ENCODE data around the gene ABTB1.
"Not testable (repeated sequence)": the region's sequence is repeated elsewhere in the genome, so short reads cannot be mapped to it uniquely, and the experiment has no call there.

Gene ABTB1

GRCh38 chr3:127675651-127676391 is 3.1 kb downstream of the ABTB1 start:
- Histone ChIP-seq H3K4me3 (ENCODE audit: low read length) (no peak overlapping the region), H3K36me3 (ENCODE audit: control insufficient read depth, low read depth, low read length) (no peaks in the 10 kb centered on the region), H3K27ac (ENCODE audit: low read length) (no peak overlapping the region), H3K27me3 (ENCODE audit: control insufficient read depth, insufficient read depth, low read length) (peaks cover 7% of the 10 kb centered on the region), H3K4me1 (ENCODE audit: control insufficient read depth, low read depth, low read length) (no peaks in the 10 kb centered on the region), H3K9me3 (ENCODE audit: control insufficient read depth, low read depth, low read length) (no peaks in the 10 kb centered on the region), H3K9ac (ENCODE audit: low read length) (no peak overlapping the region)

GRCh38 chr3:127676456-127676855 is 3.7 kb downstream of the ABTB1 start:
- no peak overlapping the region for H3K9ac ChIP-seq (ENCODE audit: low read length)
- no peak overlapping the region for H3K4me3 ChIP-seq (ENCODE audit: low read length)
- H3K36me3 ChIP-seq (ENCODE audit: control insufficient read depth, low read depth, low read length): no peaks in the 10 kb centered on the region
- no peak overlapping the region for H3K27ac ChIP-seq (ENCODE audit: low read length)
- no peaks in the 10 kb centered on the region for H3K9me3 ChIP-seq (ENCODE audit: control insufficient read depth, low read depth, low read length)
- H3K4me1 ChIP-seq (ENCODE audit: control insufficient read depth, low read depth, low read length): no peaks in the 10 kb centered on the region
- H3K27me3 ChIP-seq (ENCODE audit: control insufficient read depth, insufficient read depth, low read length): peaks cover 7% of the 10 kb centered on the region

- H3K9ac ChIP-seq (ENCODE audit: low read length): no peak overlapping the region
- no peaks in the 10 kb centered on the region for H3K9me3 ChIP-seq (ENCODE audit: control insufficient read depth, low read depth, low read length)
- H3K27me3 ChIP-seq (ENCODE audit: control insufficient read depth, insufficient read depth, low read length): peaks cover 7% of the 10 kb centered on the region
- H3K27ac ChIP-seq (ENCODE audit: low read length): no peak overlapping the region
- no peak overlapping the region for H3K4me3 ChIP-seq (ENCODE audit: low read length)
- no peaks in the 10 kb centered on the region for H3K36me3 ChIP-seq (ENCODE audit: control insufficient read depth, low read depth, low read length)
- H3K4me1 ChIP-seq (ENCODE audit: control insufficient read depth, low read depth, low read length): no peaks in the 10 kb centered on the region
Observed at GRCh38 chr3:127676921-127677351, 4.2 kb downstream of the ABTB1 start.

- Histone ChIP-seq H3K9ac (ENCODE audit: low read length) (no peak overlapping the region), H3K36me3 (ENCODE audit: control insufficient read depth, low read depth, low read length) (no peaks in the 10 kb centered on the region), H3K9me3 (ENCODE audit: control insufficient read depth, low read depth, low read length) (no peaks in the 10 kb centered on the region), H3K4me3 (ENCODE audit: low read length) (no peak overlapping the region), H3K4me1 (ENCODE audit: control insufficient read depth, low read depth, low read length) (no peaks in the 10 kb centered on the region), H3K27me3 (ENCODE audit: control insufficient read depth, insufficient read depth, low read length) (peaks cover 7% of the 10 kb centered on the region), H3K27ac (ENCODE audit: low read length) (no peak overlapping the region)
Observed at GRCh38 chr3:127677541-127678314, 5.0 kb downstream of the ABTB1 start.

- peaks cover 7% of the 10 kb centered on the region for H3K27me3 ChIP-seq (ENCODE audit: control insufficient read depth, insufficient read depth, low read length)
- H3K9me3 ChIP-seq (ENCODE audit: control insufficient read depth, low read depth, low read length): no peaks in the 10 kb centered on the region
- no peak overlapping the region for H3K9ac ChIP-seq (ENCODE audit: low read length)
- no peak overlapping the region for H3K4me3 ChIP-seq (ENCODE audit: low read length)
- H3K27ac ChIP-seq (ENCODE audit: low read length): no peak overlapping the region
- H3K36me3 ChIP-seq (ENCODE audit: control insufficient read depth, low read depth, low read length): no peaks in the 10 kb centered on the region
- no peaks in the 10 kb centered on the region for H3K4me1 ChIP-seq (ENCODE audit: control insufficient read depth, low read depth, low read length)
Observed at GRCh38 chr3:127678315-127678599, 5.5 kb downstream of the ABTB1 start.

DNA sequence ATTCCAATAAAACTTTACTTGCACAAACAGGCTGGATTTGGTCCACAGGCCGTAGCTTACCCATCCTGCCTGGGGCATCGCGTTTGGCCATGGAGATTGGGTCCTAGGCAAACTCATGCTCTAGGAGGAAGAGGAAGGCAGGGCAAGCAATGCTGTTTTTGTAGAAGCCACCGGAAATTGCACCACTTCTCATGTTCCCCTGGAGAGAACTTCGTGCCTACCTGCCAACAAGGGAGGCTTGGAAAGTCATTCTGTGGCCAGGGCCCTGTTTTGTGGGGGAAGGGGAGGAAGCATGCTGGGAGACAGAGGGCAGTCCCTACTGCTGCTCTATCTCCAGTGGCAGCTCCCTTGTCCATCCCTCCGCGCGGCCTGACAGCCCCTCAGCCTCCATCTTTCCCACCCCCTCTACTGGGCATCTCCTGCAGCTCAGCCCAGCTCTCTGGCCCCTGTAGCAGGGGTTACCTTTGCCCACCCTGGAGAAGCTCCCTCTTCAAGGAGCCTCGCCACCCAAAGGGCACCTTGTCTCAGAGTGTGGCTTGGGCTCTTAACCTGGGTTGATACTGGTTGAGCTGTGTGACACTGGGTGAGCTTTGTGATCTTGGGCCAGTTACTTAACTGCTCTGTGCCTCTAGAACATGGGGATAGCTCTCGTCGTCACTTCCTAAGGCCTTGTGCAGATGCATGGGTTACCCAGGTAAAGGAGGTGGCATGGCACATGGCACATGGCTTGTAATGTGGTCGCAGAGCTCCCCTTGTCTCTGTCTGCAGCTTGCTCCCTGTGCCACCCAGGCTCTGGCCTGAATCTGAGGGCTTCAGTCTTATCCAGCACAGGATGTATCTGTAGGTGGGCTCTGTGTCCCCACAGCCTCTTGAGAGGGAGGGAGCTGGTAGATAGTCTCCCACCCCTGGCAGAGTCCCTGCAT is 6.1 kb downstream of the ABTB1 start:
- Histone ChIP-seq H3K4me1 (ENCODE audit: control insufficient read depth, low read depth, low read length) (no peaks in the 10 kb centered on the region), H3K4me3 (ENCODE audit: low read length) (no peak overlapping the region), H3K9me3 (ENCODE audit: control insufficient read depth, low read depth, low read length) (no peaks in the 10 kb centered on the region), H3K36me3 (ENCODE audit: control insufficient read depth, low read depth, low read length) (no peaks in the 10 kb centered on the region), H3K9ac (ENCODE audit: low read length) (no peak overlapping the region), H3K27me3 (ENCODE audit: control insufficient read depth, insufficient read depth, low read length) (peaks cover 3% of the 10 kb centered on the region), H3K27ac (ENCODE audit: low read length) (no peak overlapping the region)

DNA sequence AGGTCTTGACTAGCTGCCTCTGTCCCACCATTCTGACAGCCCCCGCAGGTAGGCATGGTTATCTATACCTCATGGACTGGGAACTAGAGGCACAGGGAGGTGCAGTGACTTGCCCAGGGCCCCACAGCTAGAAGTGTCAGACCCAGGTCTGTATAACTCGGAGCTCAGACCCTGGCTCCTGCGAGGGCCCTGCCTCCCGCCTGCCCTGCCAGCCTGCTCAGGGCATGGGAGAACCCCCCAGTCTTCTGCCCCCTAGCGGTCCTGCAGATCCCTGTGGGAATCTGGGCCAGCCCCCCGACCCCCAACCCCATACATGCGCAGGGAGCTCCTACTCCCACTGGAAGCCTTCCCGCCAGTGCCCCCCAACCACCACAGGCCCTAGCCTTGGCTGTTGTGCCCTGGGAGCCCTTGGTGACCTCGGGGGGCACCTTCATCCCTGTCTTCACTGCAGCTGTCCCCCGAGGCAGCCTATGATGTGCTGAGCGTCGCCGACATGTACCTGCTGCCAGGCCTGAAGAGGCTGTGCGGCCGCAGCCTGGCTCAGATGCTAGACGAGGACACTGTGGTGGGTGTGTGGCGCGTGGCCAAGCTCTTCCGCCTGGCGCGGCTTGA is 6.9 kb downstream of the ABTB1 start:
- no peaks in the 10 kb centered on the region for H3K4me1 ChIP-seq (ENCODE audit: control insufficient read depth, low read depth, low read length)
- no peaks in the 10 kb centered on the region for H3K27me3 ChIP-seq (ENCODE audit: control insufficient read depth, insufficient read depth, low read length)
- H3K36me3 ChIP-seq (ENCODE audit: control insufficient read depth, low read depth, low read length): no peaks in the 10 kb centered on the region
- H3K9ac ChIP-seq (ENCODE audit: low read length): no peak overlapping the region
- H3K27ac ChIP-seq (ENCODE audit: low read length): no peak overlapping the region
- no peaks in the 10 kb centered on the region for H3K9me3 ChIP-seq (ENCODE audit: control insufficient read depth, low read depth, low read length)
- no peak overlapping the region for H3K4me3 ChIP-seq (ENCODE audit: low read length)

GRCh38 chr3:127680146-127680661 is 7.5 kb downstream of the ABTB1 start:
- no peaks in the 10 kb centered on the region for H3K36me3 ChIP-seq (ENCODE audit: control insufficient read depth, low read depth, low read length)
- no peaks in the 10 kb centered on the region for H3K27me3 ChIP-seq (ENCODE audit: control insufficient read depth, insufficient read depth, low read length)
- H3K9me3 ChIP-seq (ENCODE audit: control insufficient read depth, low read depth, low read length): no peaks in the 10 kb centered on the region
- no peak overlapping the region for H3K27ac ChIP-seq (ENCODE audit: low read length)
- H3K4me3 ChIP-seq (ENCODE audit: low read length): no peak overlapping the region
- no peak overlapping the region for H3K9ac ChIP-seq (ENCODE audit: low read length)
- no peaks in the 10 kb centered on the region for H3K4me1 ChIP-seq (ENCODE audit: control insufficient read depth, low read depth, low read length)

- no peaks in the 10 kb centered on the region for H3K4me1 ChIP-seq (ENCODE audit: control insufficient read depth, low read depth, low read length)
- H3K9me3 ChIP-seq (ENCODE audit: control insufficient read depth, low read depth, low read length): no peaks in the 10 kb centered on the region
- no peak overlapping the region for H3K4me3 ChIP-seq (ENCODE audit: low read length)
- H3K27me3 ChIP-seq (ENCODE audit: control insufficient read depth, insufficient read depth, low read length): no peaks in the 10 kb centered on the region
- no peaks in the 10 kb centered on the region for H3K36me3 ChIP-seq (ENCODE audit: control insufficient read depth, low read depth, low read length)
- H3K9ac ChIP-seq (ENCODE audit: low read length): no peak overlapping the region
- no peak overlapping the region for H3K27ac ChIP-seq (ENCODE audit: low read length)
Observed at GRCh38 chr3:127680798-127681221, 8.1 kb downstream of the ABTB1 start.

- H3K9ac ChIP-seq (ENCODE audit: low read length); H3K9me3 ChIP-seq (ENCODE audit: control insufficient read depth, low read depth, low read length); H3K27me3 ChIP-seq (ENCODE audit: control insufficient read depth, insufficient read depth, low read length); H3K4me3 ChIP-seq (ENCODE audit: low read length); H3K27ac ChIP-seq (ENCODE audit: low read length); H3K36me3 ChIP-seq (ENCODE audit: control insufficient read depth, low read depth, low read length); H3K4me1 ChIP-seq (ENCODE audit: control insufficient read depth, low read depth, low read length): not testable (repeated sequence)
Observed at GRCh38 chr3:127682175-127682554, 9.4 kb downstream of the ABTB1 start.

- H3K27me3 ChIP-seq (ENCODE audit: control insufficient read depth, insufficient read depth, low read length): no peaks in the 10 kb centered on the region
- no peaks in the 10 kb centered on the region for H3K4me1 ChIP-seq (ENCODE audit: control insufficient read depth, low read depth, low read length)
- H3K27ac ChIP-seq (ENCODE audit: low read length): no peak overlapping the region
- no peaks in the 10 kb centered on the region for H3K36me3 ChIP-seq (ENCODE audit: control insufficient read depth, low read depth, low read length)
- H3K4me3 ChIP-seq (ENCODE audit: low read length): no peak overlapping the region
- H3K9me3 ChIP-seq (ENCODE audit: control insufficient read depth, low read depth, low read length): no peaks in the 10 kb centered on the region
- no peak overlapping the region for H3K9ac ChIP-seq (ENCODE audit: low read length)
Observed at GRCh38 chr3:127682561-127682960, 9.8 kb downstream of the ABTB1 start.
